Amniotic epithelial cell (primary cell): ENCODE data around the gene BIRC6.
A peak's percentile ranks its signal among the peaks of the same experiment; 100 is the strongest.
"Not testable (repeated sequence)": the region's sequence is repeated elsewhere in the genome, so short reads cannot be mapped to it uniquely, and the experiment has no call there.

Experiments used
- DNase-seq: peaks from one replicate; pipeline ENCODE4 v3.0.0-alpha.2; 2010; ENCODE audit warnings: low read depth

Gene BIRC6

GRCh38 chr2:32617599-32618189 lies 260.9 kb downstream of the BIRC6 start:
- DNase-seq, result no peak

- DNase-seq, result no peak
These were observed 265.9 kb downstream of the BIRC6 start for GRCh38 chr2:32622570-32623310.

GRCh38 chr2:32623311-32623706 lies 266.5 kb downstream of the BIRC6 start:
- no peak for DNase-seq

- DNase-seq, result no peak
These were observed 268.0 kb downstream of the BIRC6 start for GRCh38 chr2:32624812-32625211.

GRCh38 chr2:32626639-32627221 lies 269.9 kb downstream of the BIRC6 start:
- DNase-seq, result no peak

- DNase-seq, result peak; percentile 56
These were observed 270.6 kb downstream of the BIRC6 start for GRCh38 chr2:32627441-32627813.

- DNase-seq, result peak; percentile 94
These were observed 271.2 kb downstream of the BIRC6 start, which contains the start of gene TTC27 for GRCh38 chr2:32627814-32628579. Gene TTC27 (plus strand): TSS chr2:32628050. CDS start chr2:32628293, 243 bp downstream.

- peak; percentile 76 for DNase-seq
These were observed 275.3 kb downstream of the BIRC6 start for GRCh38 chr2:32632089-32632488.

GRCh38 chr2:32633040-32633439 lies 276.2 kb downstream of the BIRC6 start:
- DNase-seq, result no peak

- not testable (repeated sequence) for DNase-seq
These were observed 281.7 kb downstream of the BIRC6 start for GRCh38 chr2:32638548-32638947.

GRCh38 chr2:32641180-32641579 lies 284.4 kb downstream of the BIRC6 start:
- no peak for DNase-seq

GRCh38 chr2:32647180-32647651 lies 290.4 kb downstream of the BIRC6 start:
- peak; percentile 97 for DNase-seq

GRCh38 chr2:32652555-32653209 lies 295.9 kb downstream of the BIRC6 start:
- no peak for DNase-seq

- no peak for DNase-seq
These were observed 299.2 kb downstream of the BIRC6 start for GRCh38 chr2:32656069-32656468.

GRCh38 chr2:32663864-32664263 lies 307.0 kb downstream of the BIRC6 start:
- peak; percentile 86 for DNase-seq

GRCh38 chr2:32666704-32667103 lies 309.9 kb downstream of the BIRC6 start:
- DNase-seq, result no peak

- DNase-seq, result no peak
These were observed 311.4 kb downstream of the BIRC6 start for GRCh38 chr2:32668254-32668653.
